Neural progenitor cell (in vitro differentiated cells): ENCODE data around the gene ANKDD1B. TPM values are rescaled to one million over a fixed set of nuclear protein-coding genes. Genes with fewer than 3 reads are reported as not detected.

Experiments
- DNase-seq: peaks from one replicate; pipeline ENCODE4 v3.0.0-alpha.2; 2016; ENCODE audit warnings: low spot score
- H2AFZ ChIP-seq: fragments of 200-600 bp; sonication (generic); replicated peaks from 2 replicates; pipeline ENCODE4 v1.6.1; 2016; ENCODE audit warnings: antibody characterized with exemption
- H3F3A ChIP-seq: fragments of 200-600 bp; sonication (generic); 2 replicates; pipeline ENCODE4 v1.6.1; 2016; ENCODE audit warnings: antibody characterized with exemption, low read depth
- H3K27ac ChIP-seq: fragments of 200-600 bp; sonication (generic); 2 replicates; pipeline ENCODE4 v1.5.1; 2016; ENCODE audit warnings: mild to moderate bottlenecking
- H3K27me3 ChIP-seq: fragments of 200-600 bp; sonication (generic); 2 replicates; pipeline ENCODE4 v1.6.1; 2016; ENCODE audit warnings: mild to moderate bottlenecking, moderate library complexity
- H3K36me3 ChIP-seq: fragments of 200-600 bp; sonication (generic); 2 replicates; pipeline ENCODE4 v1.5.1; 2016
- H3K4me1 ChIP-seq: fragments of 200-600 bp; sonication (generic); 2 replicates; pipeline ENCODE4 v1.6.1; 2016; ENCODE audit warnings: mixed run types
- H3K4me2 ChIP-seq: fragments of 200-600 bp; sonication (generic); 2 replicates; pipeline ENCODE4 v1.6.1; 2016
- H3K4me3 ChIP-seq: fragments of 200-600 bp; sonication (generic); 2 replicates; pipeline ENCODE4 v1.5.1; 2016
- H3K79me2 ChIP-seq: fragments of 200-600 bp; sonication (generic); 2 replicates; pipeline ENCODE4 v1.6.1; 2016; ENCODE audit warnings: low read depth
- H3K9ac ChIP-seq: fragments of 200-600 bp; sonication (generic); 2 replicates; pipeline ENCODE4 v1.6.1; 2016
- H3K9me3 ChIP-seq: fragments of 200-600 bp; sonication (generic); 2 replicates; pipeline ENCODE4 v1.5.1; 2016; ENCODE audit warnings: low read depth
- H4K20me1 ChIP-seq: fragments of 200-600 bp; sonication (generic); 2 replicates; pipeline ENCODE4 v1.6.1; 2016; ENCODE audit warnings: low read depth
- H3K27ac Mint-ChIP-seq: 3 replicates; pipeline ENCODE4 v1.8.0; 2021; ENCODE audit warnings: mixed read lengths
- H3K27me3 Mint-ChIP-seq: 2 replicates; pipeline ENCODE4 v1.8.0; 2022; ENCODE audit warnings: low read depth, mild to moderate bottlenecking, inconsistent platforms, moderate library complexity, mixed read lengths; ENCODE audit not compliant: insufficient read depth
- H3K36me3 Mint-ChIP-seq: 3 replicates; pipeline ENCODE4 v1.8.0; 2021; ENCODE audit warnings: mixed read lengths
- H3K4me1 Mint-ChIP-seq: 3 replicates; pipeline ENCODE4 v1.8.0; 2021; ENCODE audit warnings: mixed read lengths
- H3K4me3 Mint-ChIP-seq: 3 replicates; pipeline ENCODE4 v1.8.0; 2021; ENCODE audit warnings: mild to moderate bottlenecking, moderate library complexity, mixed read lengths
- H3K9me3 Mint-ChIP-seq: 3 replicates; pipeline ENCODE4 v1.8.0; 2020; ENCODE audit warnings: mixed read lengths
- CTCF ChIP-seq: fragments of 200-600 bp; sonication (generic); IDR thresholded peaks from 2 replicates; pipeline ENCODE4 v1.5.1; 2017; ENCODE audit warnings: antibody characterized with exemption, mild to moderate bottlenecking
- EZH2 ChIP-seq: fragments of 200-600 bp; sonication (generic); IDR thresholded peaks from 2 replicates; pipeline ENCODE4 v1.6.1; 2017; ENCODE audit warnings: antibody characterized with exemption, mild to moderate bottlenecking, moderate library complexity
- EZH2phosphoT487 ChIP-seq: fragments of 200-600 bp; sonication (generic); IDR thresholded peaks from 2 replicates; pipeline ENCODE4 v1.6.1; 2017; ENCODE audit warnings: antibody characterized with exemption
- total RNA-seq: library from RNA; depleted of rRNA; stranded (reverse); fragments of >200 nt; gene quantifications from 2 replicates; pipeline ENCODE4 v1.2.3, GENCODE V29; 2015; ENCODE audit warnings: low replicate concordance

ANKDD1B gene
- total RNA-seq, 1 donor from 2014 or later = 0.60 TPM

- H3K4me2 ChIP-seq = no peak overlapping the region
- no peaks in the 10 kb centered on the region for H3K36me3 ChIP-seq
- no peak for DNase-seq
- H3K9ac ChIP-seq = no peak overlapping the region
- H3K9me3 ChIP-seq = no peaks in the 10 kb centered on the region
- no peaks in the 10 kb centered on the region for H3K27me3 Mint-ChIP-seq
- no peaks in the 10 kb centered on the region for H3K9me3 Mint-ChIP-seq
- H4K20me1 ChIP-seq = no peaks in the 10 kb centered on the region
- no peak overlapping the region for H2AFZ ChIP-seq
- H3K27me3 ChIP-seq = no peaks in the 10 kb centered on the region
- H3K4me3 ChIP-seq = no peak overlapping the region
- H3K4me1 Mint-ChIP-seq = peaks cover 27% of the 10 kb centered on the region
- no peaks in the 10 kb centered on the region for H3K36me3 Mint-ChIP-seq
- peaks cover 28% of the 10 kb centered on the region for H3K4me1 ChIP-seq
- no peak overlapping the region for H3K4me3 Mint-ChIP-seq
- TF ChIP-seq CTCF (no peak), EZH2phosphoT487 (no peak), EZH2 (no peak)
- H3K79me2 ChIP-seq = no peaks in the 10 kb centered on the region
- no peak overlapping the region for H3K27ac ChIP-seq
- H3K27ac Mint-ChIP-seq = no peak overlapping the region
- no peaks in the 10 kb centered on the region for H3F3A ChIP-seq
Observed at GRCh38 chr5:75662061-75662460, 50.8 kb downstream of the ANKDD1B start.

- H3K27me3 ChIP-seq = no peaks in the 10 kb centered on the region
- H3K27ac ChIP-seq = no peak overlapping the region
- no peak overlapping the region for H3K9ac ChIP-seq
- H4K20me1 ChIP-seq = no peaks in the 10 kb centered on the region
- H3K4me2 ChIP-seq = no peak overlapping the region
- Mint-ChIP-seq H3K9me3 (no peaks in the 10 kb centered on the region), H3K36me3 (no peaks in the 10 kb centered on the region), H3K27ac (no peak overlapping the region), H3K4me1 (peaks cover 30% of the 10 kb centered on the region), H3K27me3 (no peaks in the 10 kb centered on the region), H3K4me3 (no peak overlapping the region)
- no peaks in the 10 kb centered on the region for H3K36me3 ChIP-seq
- H3K4me1 ChIP-seq = peaks cover 35% of the 10 kb centered on the region
- no peaks in the 10 kb centered on the region for H3K9me3 ChIP-seq
- H3K79me2 ChIP-seq = no peaks in the 10 kb centered on the region
- DNase-seq = peak; percentile 14
- TF ChIP-seq EZH2phosphoT487 (no peak), CTCF (no peak), EZH2 (no peak)
- no peak overlapping the region for H3K4me3 ChIP-seq
- no peaks in the 10 kb centered on the region for H3F3A ChIP-seq
- H2AFZ ChIP-seq = no peak overlapping the region
Observed at GRCh38 chr5:75663579-75664284, 52.5 kb downstream of the ANKDD1B start.

- peak; percentile 33 for DNase-seq
- Histone ChIP-seq H3F3A (no peaks in the 10 kb centered on the region), H3K79me2 (no peaks in the 10 kb centered on the region), H3K4me2 (peak overlapping the region; percentile 30), H4K20me1 (no peaks in the 10 kb centered on the region), H3K9ac (no peak overlapping the region), H3K4me1 (peaks cover 35% of the 10 kb centered on the region), H3K36me3 (no peaks in the 10 kb centered on the region), H3K4me3 (no peak overlapping the region), H2AFZ (no peak overlapping the region), H3K27me3 (no peaks in the 10 kb centered on the region), H3K27ac (no peak overlapping the region), H3K9me3 (no peaks in the 10 kb centered on the region)
- Mint-ChIP-seq H3K36me3 (no peaks in the 10 kb centered on the region), H3K4me3 (no peak overlapping the region), H3K4me1 (peaks cover 30% of the 10 kb centered on the region), H3K27me3 (no peaks in the 10 kb centered on the region), H3K9me3 (no peaks in the 10 kb centered on the region), H3K27ac (no peak overlapping the region)
- TF ChIP-seq EZH2phosphoT487 = no peak
- no peak for TF ChIP-seq CTCF
- TF ChIP-seq EZH2 = no peak
Observed at GRCh38 chr5:75664979-75665378, 53.7 kb downstream of the ANKDD1B start.
